Transverse colon (tissue), 4 donors: ENCODE results near the gene GAMT. TPM values are rescaled to one million over a fixed set of nuclear protein-coding genes. Genes with fewer than 3 reads are reported as not detected.
A peak's percentile ranks its signal among the peaks of the same experiment; 100 is the strongest.
"Not testable (repeated sequence)": the region's sequence is repeated elsewhere in the genome, so short reads cannot be mapped to it uniquely, and the experiment has no call there.

ENCODE experiments used
- DNase-seq: peaks from one replicate; pipeline ENCODE4 v3.0.0-alpha.2; 2019
- H3K27ac ChIP-seq, 4 donors: fragments of 200-600 bp; sonication (generic); 2 replicates each; pipeline ENCODE4 v1.5.1; 2016 to 2018; ENCODE audit warnings: inconsistent platforms in 4 of 4
- H3K27me3 ChIP-seq: fragments of 200-600 bp; sonication (generic); 2 replicates; pipeline ENCODE4 v1.5.1; 2017; ENCODE audit warnings: inconsistent platforms
- H3K36me3 ChIP-seq, 4 donors: fragments of 200-600 bp; sonication (generic); 2 replicates each; pipeline ENCODE4 v1.5.1; 2017 to 2019; ENCODE audit warnings: inconsistent platforms in 4 of 4
- H3K4me1 ChIP-seq, 4 donors: fragments of 200-600 bp; sonication (generic); 2 replicates each; pipeline ENCODE4 v1.5.1; 2017 to 2020; ENCODE audit warnings: inconsistent platforms in 4 of 4
- H3K4me3 ChIP-seq, 4 donors: fragments of 200-600 bp; sonication (generic); 1 replicate in 1 of 4; 2 replicates in 3 of 4; pipeline versions ENCODE4 v1.5.1 to v1.6.1; 2017 to 2019; ENCODE audit warnings: inconsistent platforms in 4 of 4
- H3K9me3 ChIP-seq, 2 donors: fragments of 200-600 bp; sonication (generic); 2 replicates each; pipeline ENCODE4 v1.5.1; 2017 to 2019; ENCODE audit warnings: inconsistent platforms in 2 of 2
- EP300 ChIP-seq: sonication (generic); formaldehyde crosslinking; IDR thresholded peaks from one replicate; pipeline ENCODE4 v1.6.1; 2017; ENCODE audit warnings: antibody characterized with exemption, low read depth
- POLR2A ChIP-seq: fragments of 450-650 bp; IDR thresholded peaks from one replicate; pipeline ENCODE4 v1.6.1; 2016; ENCODE audit warnings: antibody characterized with exemption, mild to moderate bottlenecking, moderate library complexity
- POLR2AphosphoS5 ChIP-seq, 3 donors: sonication (generic); formaldehyde crosslinking; IDR thresholded peaks; one replicate each; pipeline ENCODE4 v1.6.1; 2016; ENCODE audit warnings: antibody characterized with exemption in 3 of 3
- WGBS, 2 donors: methylation state at CpG; one replicate each; pipeline ENCODE4 v1.1.5; 2018; ENCODE audit warnings: low coverage in 1 of 2; 5-methylcytosine and 5-hydroxymethylcytosine counted together
- in situ Hi-C, 4 donors: fragments of 200-750 bp; cut with MboI; loops; one replicate each; pipeline versions ENCODE4 v1.15.0 to v1.15.1; 2017; ENCODE audit warnings: low sequenced_read_pairs in 3 of 4, low pct_ligation_motif_present in 1 of 4, low pct_unique_long_range_greater_than_20kb in 1 of 4
- intact Hi-C: fragments of 100-400 bp; cut with DNase I; formaldehyde crosslinking; loops from one replicate; pipeline ENCODE4 v1.15.1; 2023; ENCODE audit warnings: low total_unique reads
- total RNA-seq, 4 donors: library from RNA; depleted of rRNA; stranded (reverse); fragments of >200 nt; gene quantifications; one replicate each; pipeline ENCODE4 v1.1.0, GENCODE V29; 2016
- TF ChIP-seq, protein P1 (sequence below), 5 experiments: fragments of 200-600 bp in 3 of 5; fragments of 450-650 bp in 2 of 5; sonication (generic) in 3 of 5; IDR thresholded peaks; 1 replicate in 2 of 5; 2 replicates in 3 of 5; pipeline ENCODE4 v1.5.1; 2016 to 2017; ENCODE audit warnings: antibody characterized with exemption in 5 of 5, inconsistent platforms in 3 of 5, mild to moderate bottlenecking in 2 of 5, moderate library complexity in 1 of 5

The GAMT gene
- total RNA-seq, 4 donors from 2014 or later: 1.4 to 4.4 (median 2.9) TPM

DNA sequence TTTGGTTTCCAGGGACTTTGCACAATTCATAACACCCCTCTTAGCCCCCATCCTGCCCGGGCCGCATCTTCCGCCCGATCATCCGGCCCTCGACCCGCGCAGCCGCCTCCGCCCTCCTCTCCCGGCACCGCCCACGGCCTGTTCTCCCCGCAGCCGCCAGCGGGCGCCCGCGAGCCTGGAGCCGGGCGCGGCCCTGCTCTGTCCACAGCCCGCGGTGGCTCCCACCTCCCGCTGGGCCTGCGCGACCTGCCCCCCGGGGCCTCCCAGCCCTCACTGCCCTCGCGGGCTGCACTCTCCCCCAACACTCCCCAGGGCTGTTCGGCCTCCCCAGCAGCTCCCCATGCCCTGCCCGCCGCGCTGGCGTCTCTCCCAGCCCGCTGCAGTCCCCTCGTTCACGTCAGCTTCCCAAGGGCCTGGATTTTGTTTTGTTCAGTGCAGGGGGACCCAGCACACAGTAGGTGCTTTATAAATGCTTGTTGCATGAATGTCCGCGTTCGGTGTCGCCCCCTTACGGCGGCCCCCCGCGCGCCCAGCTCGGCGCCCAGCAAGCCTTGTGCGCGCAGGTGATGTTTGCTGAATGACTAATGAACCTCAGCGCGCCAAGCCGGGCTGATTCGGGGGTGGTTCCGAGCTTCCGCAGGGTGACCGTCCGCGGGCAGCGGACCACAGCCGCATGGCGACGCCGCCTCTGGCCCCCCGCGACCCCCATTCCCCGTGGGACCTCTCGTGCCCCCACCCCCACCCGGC, 44.0 kb upstream of the GAMT start:
- Histone ChIP-seq H3K4me1 (peaks cover 9 to 28% (median 22%) of the 10 kb centered on the region in 4 donors), H3K9me3 (no peaks in the 10 kb centered on the region), H3K27ac (peak overlapping the region in 2 of 4 donors; percentile 12 to 20), H3K36me3 (peaks cover 0 to 20% (median 6%) of the 10 kb centered on the region in 4 donors), H3K27me3 (peaks cover 52% of the 10 kb centered on the region), H3K4me3 (peak overlapping the region in 3 of 4 donors; percentile 7 to 43 (median 26))
- intact Hi-C loops (loop anchor here (10.0 kb wide), 1 partner anchor 151 kb away; no protein-coding TSS in a partner anchor), in situ Hi-C loops (no loop called here)
- DNase-seq: peak; percentile 80
- TF ChIP-seq, protein P1, sequence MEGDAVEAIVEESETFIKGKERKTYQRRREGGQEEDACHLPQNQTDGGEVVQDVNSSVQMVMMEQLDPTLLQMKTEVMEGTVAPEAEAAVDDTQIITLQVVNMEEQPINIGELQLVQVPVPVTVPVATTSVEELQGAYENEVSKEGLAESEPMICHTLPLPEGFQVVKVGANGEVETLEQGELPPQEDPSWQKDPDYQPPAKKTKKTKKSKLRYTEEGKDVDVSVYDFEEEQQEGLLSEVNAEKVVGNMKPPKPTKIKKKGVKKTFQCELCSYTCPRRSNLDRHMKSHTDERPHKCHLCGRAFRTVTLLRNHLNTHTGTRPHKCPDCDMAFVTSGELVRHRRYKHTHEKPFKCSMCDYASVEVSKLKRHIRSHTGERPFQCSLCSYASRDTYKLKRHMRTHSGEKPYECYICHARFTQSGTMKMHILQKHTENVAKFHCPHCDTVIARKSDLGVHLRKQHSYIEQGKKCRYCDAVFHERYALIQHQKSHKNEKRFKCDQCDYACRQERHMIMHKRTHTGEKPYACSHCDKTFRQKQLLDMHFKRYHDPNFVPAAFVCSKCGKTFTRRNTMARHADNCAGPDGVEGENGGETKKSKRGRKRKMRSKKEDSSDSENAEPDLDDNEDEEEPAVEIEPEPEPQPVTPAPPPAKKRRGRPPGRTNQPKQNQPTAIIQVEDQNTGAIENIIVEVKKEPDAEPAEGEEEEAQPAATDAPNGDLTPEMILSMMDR (IDR thresholded peaks at IDR 0.05): peak; percentile 64 to 98 (median 92)
- TF ChIP-seq EP300 (no peak), POLR2A (no peak), POLR2AphosphoS5 (IDR thresholded peaks at IDR 0.05) (peak in 1 of 3 donors; percentile 5)
- 2% methylated on average over 9 to 55 of the region's 70 CpGs for WGBS, 2 donors

DNA sequence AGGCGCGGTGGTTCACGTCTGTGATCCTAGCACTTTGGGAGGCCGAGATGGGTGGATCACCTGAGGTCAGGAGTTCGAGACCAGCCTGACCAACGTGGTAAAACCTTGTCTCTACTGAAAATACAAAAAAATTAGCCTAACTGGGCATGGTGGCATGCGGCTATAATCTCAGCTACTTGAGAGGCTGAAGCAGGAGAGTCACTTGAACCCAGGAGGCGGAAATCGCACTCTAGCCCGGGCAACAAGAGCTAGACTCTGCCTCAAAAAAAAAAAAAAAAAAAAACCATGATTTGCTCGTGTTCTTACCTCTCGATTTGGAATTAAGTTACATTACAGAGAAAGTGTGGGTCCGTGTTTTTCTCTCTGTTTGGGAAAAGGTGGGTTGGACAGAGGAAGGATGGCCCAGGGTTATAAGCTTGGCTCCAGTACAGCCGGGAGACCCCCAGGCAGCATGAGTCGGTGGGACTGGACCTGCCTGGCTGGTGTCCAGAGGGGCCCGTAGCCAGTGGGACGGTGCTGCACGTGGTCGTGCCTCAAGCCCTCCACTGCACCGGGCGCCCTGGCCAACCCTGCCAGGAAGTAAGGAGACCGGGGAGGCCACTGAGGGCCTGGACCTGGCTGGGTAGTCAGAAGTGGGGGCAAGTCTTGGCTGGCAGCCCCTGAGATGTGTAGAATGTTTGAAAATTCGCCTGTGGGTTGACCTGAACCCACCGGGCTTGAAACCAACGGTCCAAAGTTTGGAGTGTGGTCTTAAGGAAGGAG, 40.5 kb upstream of the GAMT start:
- WGBS, 2 donors: 87 to 89% methylated on average over 16 to 25 of the region's 25 CpGs
- Histone ChIP-seq H3K27me3 (peaks cover 17% of the 10 kb centered on the region), H3K9me3 (no peaks in the 10 kb centered on the region), H3K27ac (no peak overlapping the region), H3K4me3 (no peak overlapping the region), H3K4me1 (peaks cover 14 to 53% (median 39%) of the 10 kb centered on the region in 4 donors), H3K36me3 (peaks cover 0 to 29% (median 10%) of the 10 kb centered on the region in 4 donors)
- no peak for DNase-seq
- in situ Hi-C loops (no loop called here), intact Hi-C loops (loop anchor here (10.0 kb wide), 1 partner anchor 147 kb away; no protein-coding TSS in a partner anchor)
- TF ChIP-seq POLR2AphosphoS5 (IDR thresholded peaks at IDR 0.05) (no peak), POLR2A (no peak), EP300 (no peak)
- TF ChIP-seq, protein P1 (IDR thresholded peaks at IDR 0.05): no peak

- no peak overlapping the region for H3K4me3 ChIP-seq
- H3K27ac ChIP-seq: no peak overlapping the region
- TF ChIP-seq, protein P1 (IDR thresholded peaks at IDR 0.05): no peak
- TF ChIP-seq EP300: no peak
- TF ChIP-seq POLR2A: no peak
- TF ChIP-seq POLR2AphosphoS5 (IDR thresholded peaks at IDR 0.05): no peak
- H3K27me3 ChIP-seq: peaks cover 9% of the 10 kb centered on the region
- in situ Hi-C loops: no loop called here
- peaks cover 9 to 45% (median 31%) of the 10 kb centered on the region in 4 donors for H3K4me1 ChIP-seq
- WGBS, 2 donors: 94% methylated on average over 8 of the region's 9 CpGs; no CpG with 5 or more reads in 1 of the 2 donors
- no peaks in the 10 kb centered on the region for H3K9me3 ChIP-seq
- H3K36me3 ChIP-seq: peaks cover 0 to 29% (median 10%) of the 10 kb centered on the region in 4 donors
- intact Hi-C loops: loop anchor here (10.0 kb wide), 1 partner anchor 146 kb away; no protein-coding TSS in a partner anchor
- no peak for DNase-seq
These were observed 39.7 kb upstream of the GAMT start for GRCh38 chr19:1441022-1441426.

- in situ Hi-C loops: no loop called here
- H3K27me3 ChIP-seq: peaks cover 2% of the 10 kb centered on the region
- TF ChIP-seq EP300 (no peak), POLR2AphosphoS5 (IDR thresholded peaks at IDR 0.05) (no peak), POLR2A (no peak)
- TF ChIP-seq, protein P1 (IDR thresholded peaks at IDR 0.05): no peak
- 84% methylated on average over 15 of the region's 15 CpGs; no CpG with 5 or more reads in 1 of the 2 donors for WGBS, 2 donors
- H3K27ac ChIP-seq: no peak overlapping the region
- peaks cover 7 to 38% (median 25%) of the 10 kb centered on the region in 4 donors for H3K4me1 ChIP-seq
- intact Hi-C loops: loop anchor here (10.0 kb wide), 1 partner anchor 146 kb away; no protein-coding TSS in a partner anchor
- H3K4me3 ChIP-seq: no peak overlapping the region
- DNase-seq: no peak
- H3K9me3 ChIP-seq: no peaks in the 10 kb centered on the region
- peaks cover 0 to 29% (median 10%) of the 10 kb centered on the region in 4 donors for H3K36me3 ChIP-seq
These were observed 39.1 kb upstream of the GAMT start for GRCh38 chr19:1440418-1440801.

DNA sequence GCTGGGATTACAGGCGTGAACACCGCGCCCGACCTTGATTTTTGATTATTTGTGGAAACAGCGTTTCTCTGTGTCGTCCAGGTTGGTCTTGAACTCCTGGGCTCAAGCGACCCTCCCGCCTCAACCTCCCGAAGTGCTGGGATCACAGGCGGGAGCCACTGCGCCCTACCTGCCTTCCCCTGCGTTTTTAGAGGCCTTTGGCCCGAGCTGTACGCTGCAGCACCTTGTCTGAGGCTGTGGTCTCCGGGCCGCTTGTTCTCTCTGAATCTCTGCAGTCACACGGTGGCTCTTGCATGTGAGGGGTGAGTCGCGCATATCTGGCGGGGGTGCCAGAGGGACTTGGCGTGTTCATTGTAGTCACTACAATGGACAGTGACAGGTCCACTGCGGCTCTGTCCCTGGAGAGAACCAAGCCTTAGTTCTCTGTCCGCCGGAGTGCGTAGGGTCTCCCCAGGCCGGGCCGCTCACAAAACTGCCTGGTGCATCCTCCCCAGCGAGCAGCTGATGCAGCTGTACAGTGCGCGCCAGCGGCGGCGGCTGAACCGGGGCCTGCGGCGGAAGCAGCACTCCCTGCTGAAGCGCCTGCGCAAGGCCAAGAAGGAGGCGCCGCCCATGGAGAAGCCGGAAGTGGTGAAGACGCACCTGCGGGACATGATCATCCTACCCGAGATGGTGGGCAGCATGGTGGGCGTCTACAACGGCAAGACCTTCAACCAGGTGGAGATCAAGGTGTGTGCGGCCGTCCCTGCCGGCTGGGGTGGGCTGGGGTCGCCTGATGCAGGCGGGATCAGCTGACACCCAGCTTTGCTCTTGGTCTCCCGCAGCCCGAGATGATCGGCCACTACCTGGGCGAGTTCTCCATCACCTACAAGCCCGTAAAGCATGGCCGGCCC, 38.4 kb upstream of the GAMT start:
- H3K9me3 ChIP-seq, DNase-seq, in situ Hi-C loops, H3K27me3 ChIP-seq: not testable (repeated sequence)
- 81% methylated on average over 56 of the region's 57 CpGs; no CpG with 5 or more reads in 1 of the 2 donors for WGBS, 2 donors
- Histone ChIP-seq H3K36me3 (peaks cover 0 to 31% (median 10%) of the 10 kb centered on the region in 4 donors), H3K27ac (peak overlapping the region in 3 of 4 donors; percentile 87 to 90 (median 90)), H3K4me1 (peaks cover 6 to 32% (median 21%) of the 10 kb centered on the region in 4 donors), H3K4me3 (peak overlapping the region; percentile 53 to 93 (median 84))
- intact Hi-C loops: loop anchor here (10.0 kb wide), 1 partner anchor 145 kb away; no protein-coding TSS in a partner anchor
